Stimulated activated CD8-positive, alpha-beta memory T cell treated with anti-CD3 and anti-CD28 coated beads, Interleukin-4, amount 100 ng/mL, for 1 hour (primary cell): ENCODE results near the gene SELENOM.

Experiments used
- DNase-seq, 2 donors: peaks; one replicate each; pipeline ENCODE4 v3.0.0-alpha.2; 2020; ENCODE audit warnings: low read depth in 2 of 2, low spot score in 1 of 2

Gene SELENOM

GRCh38 chr22:31107178-31107893 is at the start of gene SELENOM:
Gene SELENOM (minus strand): TSS chr22:31107568. CDS start chr22:31107505, 63 bp downstream.
- peak; percentile 46 to 68 for DNase-seq

- DNase-seq, result no peak
Observed at GRCh38 chr22:31155422-31155821, 48.1 kb upstream of the SELENOM start.

GRCh38 chr22:31154975-31155374 is 47.6 kb upstream of the SELENOM start:
- no peak for DNase-seq

- no peak for DNase-seq
Observed at GRCh38 chr22:31153357-31153756, 46.0 kb upstream of the SELENOM start.

GRCh38 chr22:31151872-31152271 is 44.5 kb upstream of the SELENOM start:
- DNase-seq, result no peak

- no peak for DNase-seq
Observed at GRCh38 chr22:31150615-31151014, 43.2 kb upstream of the SELENOM start.

- no peak for DNase-seq
Observed at GRCh38 chr22:31148953-31149627, 41.7 kb upstream of the SELENOM start.

GRCh38 chr22:31148488-31148887 is 41.1 kb upstream of the SELENOM start:
- DNase-seq, result no peak

GRCh38 chr22:31144223-31144622 is 36.9 kb upstream of the SELENOM start:
- DNase-seq, result no peak

- DNase-seq, result no peak
Observed at GRCh38 chr22:31143537-31143936, 36.2 kb upstream of the SELENOM start.

- DNase-seq, result no peak
Observed at GRCh38 chr22:31143038-31143437, 35.7 kb upstream of the SELENOM start.

- DNase-seq, result no peak
Observed at GRCh38 chr22:31142285-31142684, 34.9 kb upstream of the SELENOM start.

GRCh38 chr22:31141551-31141950 is 34.2 kb upstream of the SELENOM start:
- no peak for DNase-seq

GRCh38 chr22:31140746-31141145 is 33.4 kb upstream of the SELENOM start:
- DNase-seq, result no peak

GRCh38 chr22:31139866-31140716 is 32.7 kb upstream of the SELENOM start, which contains the start of gene PLA2G3:
Gene PLA2G3 (minus strand): TSS chr22:31140508. CDS start chr22:31140354, 154 bp downstream.
- DNase-seq, result no peak

- no peak for DNase-seq
Observed at GRCh38 chr22:31139066-31139465, 31.7 kb upstream of the SELENOM start.

GRCh38 chr22:31138126-31138525 is 30.8 kb upstream of the SELENOM start:
- DNase-seq, result no peak

- no peak for DNase-seq
Observed at GRCh38 chr22:31137721-31138120, 30.4 kb upstream of the SELENOM start.

GRCh38 chr22:31136711-31137110 is 29.3 kb upstream of the SELENOM start:
- DNase-seq, result no peak

GRCh38 chr22:31136155-31136554 is 28.8 kb upstream of the SELENOM start:
- no peak for DNase-seq

GRCh38 chr22:31135706-31136105 is 28.3 kb upstream of the SELENOM start:
- DNase-seq, result no peak

- DNase-seq, result no peak
Observed at GRCh38 chr22:31134688-31135087, 27.3 kb upstream of the SELENOM start.
